Measurements from ENCODE around the gene NUDT16.

NUDT16 gene

DNA sequence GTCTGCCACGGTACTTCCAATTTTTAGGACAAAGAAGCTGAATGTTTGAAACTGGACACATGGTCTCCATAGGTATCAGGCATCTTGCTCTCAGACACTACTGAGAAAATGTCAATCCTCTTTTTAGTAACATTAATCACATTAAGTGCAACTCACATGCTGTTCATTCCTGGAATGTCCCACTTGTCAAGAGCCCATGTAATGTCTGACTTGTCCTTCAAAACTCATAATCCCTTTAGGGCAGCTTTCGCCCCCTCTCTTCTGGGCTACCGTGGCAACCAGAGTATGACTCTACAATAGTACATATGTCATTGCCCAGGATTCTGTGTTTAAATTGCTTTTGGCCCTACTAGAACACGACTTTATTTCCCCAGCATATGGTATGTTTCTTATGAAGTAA, 12.3 kb downstream of the NUDT16 start:
- no peaks in the 10 kb centered on the region for H3K27me3 ChIP-seq (ENCODE audit: insufficient read depth, low read length)
- no peak overlapping the region for H3K4me3 ChIP-seq (ENCODE audit: low read length)
- peaks cover 2% of the 10 kb centered on the region for H3K4me1 ChIP-seq (ENCODE audit: insufficient read depth, low read length)
- no peaks in the 10 kb centered on the region for H3K9me3 ChIP-seq (ENCODE audit: low read length)
- no peak overlapping the region for H2AFZ ChIP-seq (ENCODE audit: low read depth, low read length)
- H3K36me3 ChIP-seq (ENCODE audit: insufficient read depth, low read length), result no peaks in the 10 kb centered on the region

DNA sequence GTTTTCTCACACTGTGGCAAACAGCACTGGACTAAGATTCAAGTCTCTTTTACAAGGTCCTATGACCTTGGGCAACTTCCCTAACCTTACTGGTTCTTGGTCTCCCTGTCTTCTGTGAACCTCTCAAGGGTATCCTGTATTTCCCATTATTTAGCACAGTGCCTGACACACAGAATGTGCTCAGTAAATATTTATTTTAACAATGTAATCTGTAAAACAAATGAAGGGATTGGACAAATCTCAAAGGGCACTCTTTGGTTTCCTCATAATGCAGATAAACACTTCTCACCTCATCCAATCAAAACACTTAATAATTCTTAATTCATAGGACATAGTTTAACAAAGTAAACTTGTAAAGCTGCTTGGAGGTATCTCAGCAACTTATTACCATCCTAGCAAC, 12.8 kb downstream of the NUDT16 start:
- H3K9me3 ChIP-seq (ENCODE audit: low read length), result no peaks in the 10 kb centered on the region
- H3K36me3 ChIP-seq (ENCODE audit: insufficient read depth, low read length), result no peaks in the 10 kb centered on the region
- H3K4me1 ChIP-seq (ENCODE audit: insufficient read depth, low read length), result peaks cover 2% of the 10 kb centered on the region
- no peak overlapping the region for H2AFZ ChIP-seq (ENCODE audit: low read depth, low read length)
- no peaks in the 10 kb centered on the region for H3K27me3 ChIP-seq (ENCODE audit: insufficient read depth, low read length)
- no peak overlapping the region for H3K4me3 ChIP-seq (ENCODE audit: low read length)

DNA sequence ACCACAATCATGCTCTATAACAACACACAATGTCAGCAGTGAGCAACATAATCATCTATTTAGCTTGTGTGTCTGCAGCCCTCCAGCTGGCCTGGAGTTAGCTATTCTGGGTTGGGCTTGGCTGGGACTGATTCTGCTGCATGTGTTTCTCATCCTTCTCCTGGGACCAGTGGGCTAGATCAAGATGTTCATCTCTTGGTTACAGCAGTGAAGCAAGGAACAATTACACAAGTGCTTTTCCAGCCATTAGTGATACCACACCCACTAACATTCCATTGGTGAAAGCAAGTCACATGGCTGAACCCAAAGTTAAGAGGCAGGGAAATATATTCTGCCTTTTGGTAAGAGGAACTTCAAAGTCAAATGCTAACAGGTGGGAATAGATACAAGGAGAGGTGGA, 14.6 kb downstream of the NUDT16 start:
- Histone ChIP-seq H3K9me3 (ENCODE audit: low read length) (no peaks in the 10 kb centered on the region), H3K27me3 (ENCODE audit: insufficient read depth, low read length) (no peaks in the 10 kb centered on the region), H3K4me1 (ENCODE audit: insufficient read depth, low read length) (peaks cover 2% of the 10 kb centered on the region), H2AFZ (ENCODE audit: low read depth, low read length) (no peak overlapping the region), H3K4me3 (ENCODE audit: low read length) (no peak overlapping the region), H3K36me3 (ENCODE audit: insufficient read depth, low read length) (no peaks in the 10 kb centered on the region)

DNA sequence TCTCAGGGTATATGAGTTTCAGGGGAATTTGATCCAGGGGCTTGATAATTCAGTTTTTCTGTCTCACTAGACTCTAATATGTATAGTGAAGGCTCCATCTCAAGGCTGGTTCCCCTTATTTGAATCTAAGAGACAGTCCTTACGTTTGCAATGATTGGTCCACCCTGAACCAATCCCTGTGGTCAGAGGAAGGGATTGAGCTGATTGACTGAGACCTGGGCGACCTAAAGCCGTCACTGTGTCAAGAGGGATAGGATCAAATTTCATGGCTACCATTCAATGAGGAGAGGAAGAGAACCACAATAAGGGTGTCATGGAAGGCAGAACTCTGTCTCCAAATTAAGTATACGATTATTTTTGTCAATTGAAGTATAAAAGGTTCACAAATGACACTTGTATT, 16.3 kb downstream of the NUDT16 start:
- Histone ChIP-seq H2AFZ (ENCODE audit: low read depth, low read length) (peak overlapping the region; percentile 10), H3K27me3 (ENCODE audit: insufficient read depth, low read length) (no peaks in the 10 kb centered on the region), H3K4me1 (ENCODE audit: insufficient read depth, low read length) (peaks cover 2% of the 10 kb centered on the region), H3K9me3 (ENCODE audit: low read length) (no peaks in the 10 kb centered on the region), H3K4me3 (ENCODE audit: low read length) (no peak overlapping the region), H3K36me3 (ENCODE audit: insufficient read depth, low read length) (no peaks in the 10 kb centered on the region)

DNA sequence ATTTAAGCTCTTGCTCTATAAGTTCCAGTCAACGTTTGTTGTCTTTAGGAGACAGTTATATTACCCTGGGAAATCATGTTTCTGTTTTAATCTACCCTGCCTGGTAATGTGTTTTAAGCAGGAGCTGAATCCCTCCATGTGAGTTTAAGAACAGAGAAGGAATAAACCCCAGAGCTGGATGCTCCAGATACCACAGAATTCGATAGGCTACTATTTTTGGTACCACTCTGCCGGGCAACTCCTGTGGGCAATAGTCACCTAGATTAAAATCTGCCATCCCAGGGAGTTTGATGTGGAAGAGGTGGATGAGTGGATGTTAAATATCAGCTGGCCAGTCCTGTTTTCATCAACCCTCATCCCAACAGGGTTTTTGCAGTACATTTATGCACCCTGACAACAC, 20.4 kb downstream of the NUDT16 start:
- Histone ChIP-seq H3K36me3 (ENCODE audit: insufficient read depth, low read length) (no peaks in the 10 kb centered on the region), H2AFZ (ENCODE audit: low read depth, low read length) (no peak overlapping the region), H3K27me3 (ENCODE audit: insufficient read depth, low read length) (no peaks in the 10 kb centered on the region), H3K4me3 (ENCODE audit: low read length) (no peak overlapping the region), H3K4me1 (ENCODE audit: insufficient read depth, low read length) (no peaks in the 10 kb centered on the region), H3K9me3 (ENCODE audit: low read length) (no peaks in the 10 kb centered on the region)

DNA sequence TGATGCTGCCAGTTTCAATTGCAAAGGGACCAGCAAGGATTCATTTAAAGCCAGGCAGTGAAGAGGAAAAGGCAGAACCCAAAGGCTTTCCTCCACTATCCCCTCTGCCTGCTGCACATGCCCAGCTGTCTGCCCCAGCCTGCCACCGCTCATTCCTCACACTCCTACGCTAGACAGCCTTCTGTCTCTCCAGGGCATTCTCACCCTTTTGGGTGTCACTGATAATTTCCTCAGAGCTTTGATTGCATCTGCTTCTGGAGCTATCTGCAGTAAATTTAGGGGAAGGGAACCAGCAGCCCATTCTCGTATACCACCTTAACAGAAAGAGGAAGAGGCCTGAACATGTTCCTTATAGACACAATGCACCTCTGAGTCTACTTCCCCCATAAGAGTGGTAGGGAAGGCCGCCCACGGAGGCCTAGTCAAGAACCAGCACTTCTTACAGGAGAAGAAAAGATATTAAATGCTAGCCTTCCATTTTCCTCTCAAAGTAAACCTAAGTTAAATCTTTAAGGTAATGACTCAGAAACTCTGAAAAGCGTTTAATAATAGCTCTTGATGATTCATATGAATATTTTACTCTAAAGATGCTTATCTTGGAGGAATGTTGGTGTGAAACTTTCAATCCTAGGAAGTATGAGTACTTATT, 20.9 kb downstream of the NUDT16 start:
- Histone ChIP-seq H2AFZ (ENCODE audit: low read depth, low read length) (no peak overlapping the region), H3K9me3 (ENCODE audit: low read length) (no peaks in the 10 kb centered on the region), H3K4me3 (ENCODE audit: low read length) (no peak overlapping the region), H3K4me1 (ENCODE audit: insufficient read depth, low read length) (no peaks in the 10 kb centered on the region), H3K36me3 (ENCODE audit: insufficient read depth, low read length) (no peaks in the 10 kb centered on the region), H3K27me3 (ENCODE audit: insufficient read depth, low read length) (no peaks in the 10 kb centered on the region)

DNA sequence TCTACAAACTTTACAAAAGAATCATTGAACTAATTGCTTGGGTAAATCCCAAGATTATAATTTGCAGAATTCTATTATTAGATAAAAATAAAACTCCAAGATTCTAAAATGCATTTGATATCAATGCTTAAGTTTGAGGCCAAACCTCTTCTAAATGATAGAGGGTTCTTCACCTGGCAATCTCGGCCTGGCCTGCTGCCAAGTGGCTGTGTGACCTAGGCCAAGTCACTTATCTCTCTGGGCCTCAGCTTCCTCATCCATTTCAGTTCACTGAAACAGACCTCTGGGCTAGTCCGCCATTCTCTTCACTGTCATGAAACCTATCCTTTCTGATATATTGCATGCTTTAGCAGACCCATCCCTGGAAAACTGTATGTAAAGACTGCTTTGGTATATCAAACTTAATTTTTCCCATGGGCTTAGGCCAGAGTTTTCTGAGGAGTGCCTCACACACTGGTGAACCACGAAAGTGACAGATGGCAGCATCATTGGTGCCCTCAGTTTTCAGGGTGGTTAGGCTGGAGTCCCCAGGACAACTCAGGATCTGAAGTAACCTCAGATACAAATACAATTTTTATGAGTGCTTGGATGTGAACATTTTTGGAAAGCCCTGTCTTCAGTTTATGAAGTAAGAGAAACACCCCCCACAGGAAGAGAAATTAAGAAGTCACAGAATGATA, 21.8 kb downstream of the NUDT16 start:
- Histone ChIP-seq H3K36me3 (ENCODE audit: insufficient read depth, low read length) (no peaks in the 10 kb centered on the region), H3K9me3 (ENCODE audit: low read length) (no peaks in the 10 kb centered on the region), H3K27me3 (ENCODE audit: insufficient read depth, low read length) (no peaks in the 10 kb centered on the region), H3K4me3 (ENCODE audit: low read length) (no peak overlapping the region), H3K4me1 (ENCODE audit: insufficient read depth, low read length) (no peaks in the 10 kb centered on the region), H2AFZ (ENCODE audit: low read depth, low read length) (no peak overlapping the region)

DNA sequence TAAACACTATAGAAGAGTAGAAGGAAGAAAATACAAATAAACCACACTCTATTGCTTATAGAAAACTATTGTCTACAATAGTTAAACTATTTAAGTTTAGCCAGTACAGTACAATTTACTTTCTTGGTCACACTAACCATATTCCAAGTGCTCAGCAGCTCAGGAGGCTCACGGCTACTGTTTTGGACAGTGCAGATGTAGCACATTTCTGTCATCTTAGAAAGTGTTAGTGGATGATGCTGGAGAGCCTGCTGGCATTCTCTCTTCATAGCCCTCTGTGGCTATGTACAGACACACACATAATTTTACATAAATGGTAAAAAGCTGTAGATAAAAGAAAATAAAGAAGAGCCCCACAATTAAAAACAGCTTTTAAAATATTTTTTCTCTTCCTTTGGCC, 23.8 kb downstream of the NUDT16 start:
- Histone ChIP-seq H3K9me3 (ENCODE audit: low read length) (no peaks in the 10 kb centered on the region), H3K36me3 (ENCODE audit: insufficient read depth, low read length) (no peaks in the 10 kb centered on the region), H2AFZ (ENCODE audit: low read depth, low read length) (no peak overlapping the region), H3K4me3 (ENCODE audit: low read length) (no peak overlapping the region), H3K4me1 (ENCODE audit: insufficient read depth, low read length) (no peaks in the 10 kb centered on the region), H3K27me3 (ENCODE audit: insufficient read depth, low read length) (no peaks in the 10 kb centered on the region)

DNA sequence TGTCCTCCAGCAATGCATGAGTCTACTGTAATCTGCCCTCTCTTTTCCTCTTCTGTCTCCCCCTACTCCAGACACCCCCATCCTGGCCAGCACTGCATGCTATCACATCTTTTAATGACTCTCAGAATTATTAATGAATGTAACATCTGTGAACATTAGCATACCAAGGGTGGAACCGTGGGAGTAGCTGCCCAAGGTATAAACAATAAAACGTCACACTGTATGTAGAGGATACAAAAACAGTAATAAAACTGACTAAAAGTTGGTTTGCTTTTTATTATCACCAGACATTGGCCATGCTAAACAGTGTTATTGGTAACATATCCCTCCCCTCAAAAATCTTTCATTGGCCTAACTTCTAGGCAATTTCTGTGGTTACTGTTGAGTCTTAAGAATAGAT, 24.7 kb downstream of the NUDT16 start:
- no peaks in the 10 kb centered on the region for H3K4me1 ChIP-seq (ENCODE audit: insufficient read depth, low read length)
- no peaks in the 10 kb centered on the region for H3K9me3 ChIP-seq (ENCODE audit: low read length)
- H3K36me3 ChIP-seq (ENCODE audit: insufficient read depth, low read length), result no peaks in the 10 kb centered on the region
- no peak overlapping the region for H2AFZ ChIP-seq (ENCODE audit: low read depth, low read length)
- H3K4me3 ChIP-seq (ENCODE audit: low read length), result no peak overlapping the region
- H3K27me3 ChIP-seq (ENCODE audit: insufficient read depth, low read length), result no peaks in the 10 kb centered on the region

DNA sequence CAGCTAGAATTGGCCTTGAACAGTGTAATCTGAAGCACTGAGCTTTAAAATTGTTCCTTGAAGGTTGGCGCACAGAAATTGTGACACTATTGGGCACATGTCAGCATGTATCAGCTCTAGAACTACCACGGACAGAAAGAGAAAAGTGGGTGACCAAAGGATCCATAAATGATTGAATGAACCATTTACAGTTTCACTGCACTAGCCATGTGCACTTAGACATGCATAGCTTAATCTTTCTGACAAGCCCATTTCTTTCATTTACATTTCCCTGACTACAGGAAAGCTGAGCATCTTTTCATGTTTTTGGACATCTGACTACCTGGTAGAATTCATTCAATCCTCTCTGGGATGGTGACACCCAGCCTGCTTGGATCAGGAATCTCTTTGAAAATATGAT, 36.2 kb downstream of the NUDT16 start:
- no peaks in the 10 kb centered on the region for H3K27me3 ChIP-seq (ENCODE audit: insufficient read depth, low read length)
- H3K4me1 ChIP-seq (ENCODE audit: insufficient read depth, low read length), result no peaks in the 10 kb centered on the region
- H2AFZ ChIP-seq (ENCODE audit: low read depth, low read length), result no peak overlapping the region
- H3K36me3 ChIP-seq (ENCODE audit: insufficient read depth, low read length), result no peaks in the 10 kb centered on the region
- no peaks in the 10 kb centered on the region for H3K9me3 ChIP-seq (ENCODE audit: low read length)
- no peak overlapping the region for H3K4me3 ChIP-seq (ENCODE audit: low read length)

DNA sequence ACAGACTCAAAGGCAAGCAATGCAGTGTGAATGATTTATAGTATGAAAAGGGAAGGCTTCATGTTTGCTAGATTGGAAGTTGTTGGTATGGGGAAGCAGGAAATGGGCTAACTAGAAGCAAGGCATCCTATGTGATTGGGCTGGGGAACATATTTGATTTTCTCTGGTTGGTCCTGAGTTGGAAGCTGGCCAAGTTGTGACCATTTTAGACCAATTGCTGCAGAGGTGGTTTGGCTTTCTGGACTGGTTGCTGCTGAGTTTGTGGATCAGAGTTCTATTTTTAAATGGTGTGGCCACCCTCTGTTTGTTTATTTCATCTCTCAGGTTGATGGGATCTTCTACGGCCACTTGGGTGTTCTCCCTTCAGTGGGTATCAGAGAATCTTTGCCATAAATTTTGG, 39.7 kb downstream of the NUDT16 start:
- H3K4me3 ChIP-seq (ENCODE audit: low read length), result no peak overlapping the region
- H2AFZ ChIP-seq (ENCODE audit: low read depth, low read length), result no peak overlapping the region
- no peaks in the 10 kb centered on the region for H3K36me3 ChIP-seq (ENCODE audit: insufficient read depth, low read length)
- no peaks in the 10 kb centered on the region for H3K27me3 ChIP-seq (ENCODE audit: insufficient read depth, low read length)
- H3K9me3 ChIP-seq (ENCODE audit: low read length), result no peaks in the 10 kb centered on the region
- H3K4me1 ChIP-seq (ENCODE audit: insufficient read depth, low read length), result no peaks in the 10 kb centered on the region

DNA sequence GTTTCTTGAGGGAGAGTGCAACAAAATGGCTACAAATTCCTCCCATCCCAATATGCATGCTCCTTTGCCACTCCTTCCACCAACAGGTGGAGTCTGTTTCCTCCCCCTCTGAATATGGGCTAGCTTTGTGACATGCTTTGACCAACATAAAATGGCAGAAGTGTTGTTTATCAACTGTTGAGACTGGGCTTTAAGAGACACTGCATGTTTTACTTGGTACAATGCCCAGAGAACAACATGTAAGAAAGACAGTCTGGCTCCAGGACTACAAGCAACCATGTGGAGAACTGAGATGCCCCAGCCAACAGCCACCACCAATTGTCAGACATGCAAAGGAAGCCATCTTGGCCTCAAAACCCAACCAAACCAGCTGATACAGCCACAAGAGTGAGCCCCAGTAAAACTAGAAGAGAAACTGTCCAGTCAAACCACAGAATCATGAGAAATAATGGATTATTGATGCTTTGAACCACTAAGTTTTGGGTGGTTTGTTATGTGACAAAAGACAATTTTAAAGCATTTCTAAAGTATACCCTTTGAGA, 40.5 kb downstream of the NUDT16 start:
- H3K4me3 ChIP-seq (ENCODE audit: low read length), result no peak overlapping the region

DNA sequence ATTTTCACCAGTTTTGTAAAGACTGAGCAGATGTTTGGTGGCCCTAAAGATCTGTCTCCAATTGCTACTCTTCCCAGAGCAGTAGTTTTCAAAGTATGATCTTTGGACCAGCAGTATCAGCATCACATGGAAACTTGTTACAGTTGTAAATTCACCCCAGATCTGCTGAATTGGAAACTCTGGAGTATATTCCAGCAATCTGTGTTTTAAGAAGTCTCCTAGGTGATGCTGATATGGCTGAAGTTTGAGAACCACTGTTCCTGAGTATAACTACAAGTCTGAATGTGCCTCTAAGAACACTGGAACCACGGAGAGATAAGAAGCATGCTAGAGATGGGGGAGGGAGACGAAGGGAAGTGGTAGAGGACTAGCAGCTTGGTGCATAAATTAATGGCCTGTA, 45.7 kb downstream of the NUDT16 start:
- Histone ChIP-seq H2AFZ (ENCODE audit: low read depth, low read length) (no peak overlapping the region), H3K4me3 (ENCODE audit: low read length) (no peak overlapping the region), H3K9me3 (ENCODE audit: low read length) (no peaks in the 10 kb centered on the region), H3K4me1 (ENCODE audit: insufficient read depth, low read length) (no peaks in the 10 kb centered on the region), H3K27me3 (ENCODE audit: insufficient read depth, low read length) (no peaks in the 10 kb centered on the region), H3K36me3 (ENCODE audit: insufficient read depth, low read length) (no peaks in the 10 kb centered on the region)

More for the DNA sequence above, 40.5 kb downstream of the NUDT16 start:
- Histone ChIP-seq H3K4me1 (ENCODE audit: insufficient read depth, low read length) (no peaks in the 10 kb centered on the region), H2AFZ (ENCODE audit: low read depth, low read length) (no peak overlapping the region), H3K27me3 (ENCODE audit: insufficient read depth, low read length) (no peaks in the 10 kb centered on the region), H3K9me3 (ENCODE audit: low read length) (no peaks in the 10 kb centered on the region), H3K36me3 (ENCODE audit: insufficient read depth, low read length) (no peaks in the 10 kb centered on the region)

DNA sequence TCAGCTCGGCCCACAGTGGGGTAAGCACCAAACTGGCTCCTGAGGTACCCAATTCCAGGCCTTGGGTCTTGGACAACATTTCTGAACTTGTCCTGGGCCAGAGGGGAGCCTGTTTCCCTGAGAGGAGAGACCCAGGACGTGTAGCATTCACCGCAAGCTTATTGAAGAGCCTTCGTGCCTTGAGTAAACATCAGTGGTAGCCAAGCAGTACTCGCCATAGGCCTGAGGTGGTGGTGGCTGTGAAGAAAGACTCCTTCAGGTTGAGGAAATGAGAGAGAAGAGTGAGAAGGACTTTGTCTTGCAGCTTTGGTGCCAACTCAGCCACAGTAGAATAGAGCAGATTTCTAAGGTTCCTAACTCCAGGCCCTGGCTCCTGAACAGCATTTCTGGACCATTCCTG, 50.2 kb downstream of the NUDT16 start:
- Histone ChIP-seq H3K4me1 (ENCODE audit: insufficient read depth, low read length) (no peaks in the 10 kb centered on the region), H3K27me3 (ENCODE audit: insufficient read depth, low read length) (no peaks in the 10 kb centered on the region), H3K9me3 (ENCODE audit: low read length) (no peaks in the 10 kb centered on the region), H3K36me3 (ENCODE audit: insufficient read depth, low read length) (no peaks in the 10 kb centered on the region), H3K4me3 (ENCODE audit: low read length) (no peak overlapping the region), H2AFZ (ENCODE audit: low read depth, low read length) (no peak overlapping the region)

Measured in neuron (in vitro differentiated cells).